ENCODE results near the gene MARCKSL1.

DNA sequence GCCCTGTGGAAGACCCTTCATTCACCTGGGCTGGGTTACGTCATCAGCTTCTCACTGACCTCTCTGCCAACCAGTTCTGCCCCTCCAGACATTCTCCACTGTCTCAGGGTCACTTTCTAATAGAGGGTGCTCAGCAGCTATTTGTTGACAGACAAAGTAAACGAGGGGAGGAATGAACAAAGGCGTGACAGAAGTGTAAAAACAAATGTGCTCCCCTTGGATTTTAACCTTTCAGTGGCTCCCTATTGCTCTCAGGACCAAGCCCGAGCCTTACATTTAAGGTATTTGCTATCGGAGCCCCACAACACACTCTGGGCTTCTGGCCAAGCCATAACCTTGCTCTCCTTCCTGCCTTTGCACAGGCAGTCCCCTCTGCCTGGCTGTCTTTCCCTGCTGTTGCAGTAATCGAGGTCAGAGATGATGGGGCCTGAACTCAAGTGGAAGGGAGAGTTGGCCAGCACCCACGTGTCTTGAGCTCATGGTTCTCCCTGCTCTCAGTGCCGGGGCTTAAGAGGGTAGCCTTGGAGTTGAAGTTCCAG lies 9.3 kb upstream of the MARCKSL1 start:
- TF ChIP-seq, protein P1, sequence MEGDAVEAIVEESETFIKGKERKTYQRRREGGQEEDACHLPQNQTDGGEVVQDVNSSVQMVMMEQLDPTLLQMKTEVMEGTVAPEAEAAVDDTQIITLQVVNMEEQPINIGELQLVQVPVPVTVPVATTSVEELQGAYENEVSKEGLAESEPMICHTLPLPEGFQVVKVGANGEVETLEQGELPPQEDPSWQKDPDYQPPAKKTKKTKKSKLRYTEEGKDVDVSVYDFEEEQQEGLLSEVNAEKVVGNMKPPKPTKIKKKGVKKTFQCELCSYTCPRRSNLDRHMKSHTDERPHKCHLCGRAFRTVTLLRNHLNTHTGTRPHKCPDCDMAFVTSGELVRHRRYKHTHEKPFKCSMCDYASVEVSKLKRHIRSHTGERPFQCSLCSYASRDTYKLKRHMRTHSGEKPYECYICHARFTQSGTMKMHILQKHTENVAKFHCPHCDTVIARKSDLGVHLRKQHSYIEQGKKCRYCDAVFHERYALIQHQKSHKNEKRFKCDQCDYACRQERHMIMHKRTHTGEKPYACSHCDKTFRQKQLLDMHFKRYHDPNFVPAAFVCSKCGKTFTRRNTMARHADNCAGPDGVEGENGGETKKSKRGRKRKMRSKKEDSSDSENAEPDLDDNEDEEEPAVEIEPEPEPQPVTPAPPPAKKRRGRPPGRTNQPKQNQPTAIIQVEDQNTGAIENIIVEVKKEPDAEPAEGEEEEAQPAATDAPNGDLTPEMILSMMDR (IDR thresholded peaks at IDR 0.05): no peak
- TF ChIP-seq EP300 (IDR thresholded peaks at IDR 0.05) (no peak), POLR2A (IDR thresholded peaks at IDR 0.05) (no peak), POLR2AphosphoS5 (IDR thresholded peaks at IDR 0.05) (no peak)

Data from upper lobe of left lung (tissue), 4 donors.